ENCODE results near the gene NR1H2. TPM values are rescaled to one million over a fixed set of nuclear protein-coding genes. Genes with fewer than 3 reads are reported as not detected.

Gene NR1H2
- total and polyA plus RNA-seq, 2 experiments from 2014 or later: 41.4 to 55.9 TPM

DNA sequence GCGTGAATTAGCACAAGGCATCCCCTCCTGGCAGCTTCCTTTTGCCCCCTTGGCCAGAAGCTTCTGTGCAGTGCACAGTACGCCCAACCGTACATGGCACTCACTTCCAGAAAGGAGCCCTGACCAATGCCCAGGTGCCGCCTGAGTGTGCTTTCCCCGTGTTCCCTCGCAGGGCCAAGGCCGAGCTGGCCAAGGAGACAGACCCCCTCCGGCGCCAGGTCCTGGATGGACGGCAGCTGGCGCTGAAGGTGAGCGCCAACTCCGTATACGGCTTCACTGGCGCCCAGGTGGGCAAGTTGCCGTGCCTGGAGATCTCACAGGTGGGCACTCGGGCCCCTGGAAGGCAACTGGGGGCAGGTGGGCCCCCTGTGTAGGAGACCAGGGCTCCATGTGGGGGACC lies 33.1 kb downstream of the NR1H2 start:
- H3K27me3 ChIP-seq: no peaks in the 10 kb centered on the region
- H3K27ac ChIP-seq: no peak overlapping the region
- DNase-seq (ENCODE audit: low spot score): no peak
- no peak overlapping the region for H2AFZ ChIP-seq
- no peaks in the 10 kb centered on the region for H4K20me1 ChIP-seq (ENCODE audit: insufficient read depth, poor library complexity, severe bottlenecking)
- H3K4me3 ChIP-seq: no peak overlapping the region
- no peak overlapping the region for H3K4me2 ChIP-seq
- TF ChIP-seq EZH2phosphoT487 (IDR thresholded peaks at IDR 0.05; ENCODE audit: low read depth, severe bottlenecking, unreplicated experiment): no peak
- TF ChIP-seq, protein P1, sequence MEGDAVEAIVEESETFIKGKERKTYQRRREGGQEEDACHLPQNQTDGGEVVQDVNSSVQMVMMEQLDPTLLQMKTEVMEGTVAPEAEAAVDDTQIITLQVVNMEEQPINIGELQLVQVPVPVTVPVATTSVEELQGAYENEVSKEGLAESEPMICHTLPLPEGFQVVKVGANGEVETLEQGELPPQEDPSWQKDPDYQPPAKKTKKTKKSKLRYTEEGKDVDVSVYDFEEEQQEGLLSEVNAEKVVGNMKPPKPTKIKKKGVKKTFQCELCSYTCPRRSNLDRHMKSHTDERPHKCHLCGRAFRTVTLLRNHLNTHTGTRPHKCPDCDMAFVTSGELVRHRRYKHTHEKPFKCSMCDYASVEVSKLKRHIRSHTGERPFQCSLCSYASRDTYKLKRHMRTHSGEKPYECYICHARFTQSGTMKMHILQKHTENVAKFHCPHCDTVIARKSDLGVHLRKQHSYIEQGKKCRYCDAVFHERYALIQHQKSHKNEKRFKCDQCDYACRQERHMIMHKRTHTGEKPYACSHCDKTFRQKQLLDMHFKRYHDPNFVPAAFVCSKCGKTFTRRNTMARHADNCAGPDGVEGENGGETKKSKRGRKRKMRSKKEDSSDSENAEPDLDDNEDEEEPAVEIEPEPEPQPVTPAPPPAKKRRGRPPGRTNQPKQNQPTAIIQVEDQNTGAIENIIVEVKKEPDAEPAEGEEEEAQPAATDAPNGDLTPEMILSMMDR (IDR thresholded peaks at IDR 0.05; ENCODE audit: poor library complexity): no peak
- no peak for TF ChIP-seq EZH2 (IDR thresholded peaks at IDR 0.05; ENCODE audit: borderline replicate concordance)
- no peaks in the 10 kb centered on the region for H3K9me3 ChIP-seq (ENCODE audit: low read depth)
- no peaks in the 10 kb centered on the region for H3K36me3 ChIP-seq (replicated peaks; ENCODE audit: insufficient read depth, low read depth)
- no peaks in the 10 kb centered on the region for H3K4me1 ChIP-seq (ENCODE audit: insufficient read depth)
- H3K79me2 ChIP-seq: no peaks in the 10 kb centered on the region
- WGBS (ENCODE audit: low lambda C conversion rate, missing lambda C conversion rate): 97% methylated on average over 17 of the region's 17 CpGs
- H3K9me2 ChIP-seq (replicated peaks; ENCODE audit: insufficient read depth): no peaks in the 10 kb centered on the region

DNA sequence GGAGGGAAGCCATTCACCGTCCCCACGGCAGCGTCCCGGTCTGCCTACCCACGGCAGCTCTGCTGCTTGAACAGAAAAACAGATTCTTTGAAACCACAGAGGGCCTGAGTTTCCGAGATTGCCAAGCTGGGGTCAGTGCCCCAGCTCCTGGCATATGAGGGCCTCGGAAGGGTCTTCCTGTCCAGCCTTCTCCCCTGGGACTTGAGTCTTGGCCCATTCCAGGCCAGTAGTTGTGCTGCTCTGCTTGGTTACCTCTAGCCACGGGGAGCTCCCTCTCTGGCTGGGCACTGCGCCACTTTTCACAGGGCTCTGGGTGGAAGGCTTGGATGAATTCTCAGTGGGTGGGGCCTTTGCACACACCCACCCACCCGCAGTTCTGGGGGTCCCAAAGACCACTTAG lies 33.9 kb downstream of the NR1H2 start:
- no peaks in the 10 kb centered on the region for H3K4me1 ChIP-seq (ENCODE audit: insufficient read depth)
- no peaks in the 10 kb centered on the region for H3K9me3 ChIP-seq (ENCODE audit: low read depth)
- no peaks in the 10 kb centered on the region for H3K79me2 ChIP-seq
- no peak overlapping the region for H3K4me2 ChIP-seq
- no peak for TF ChIP-seq EZH2 (IDR thresholded peaks at IDR 0.05; ENCODE audit: borderline replicate concordance)
- TF ChIP-seq, protein P1 (IDR thresholded peaks at IDR 0.05; ENCODE audit: poor library complexity): no peak
- TF ChIP-seq EZH2phosphoT487 (IDR thresholded peaks at IDR 0.05; ENCODE audit: low read depth, severe bottlenecking, unreplicated experiment): no peak
- no peak for DNase-seq (ENCODE audit: low spot score)
- H3K4me3 ChIP-seq: no peak overlapping the region
- H2AFZ ChIP-seq: no peak overlapping the region
- WGBS (ENCODE audit: low lambda C conversion rate, missing lambda C conversion rate): 94% methylated on average over 10 of the region's 10 CpGs
- H3K9me2 ChIP-seq (replicated peaks; ENCODE audit: insufficient read depth): no peaks in the 10 kb centered on the region
- no peaks in the 10 kb centered on the region for H3K27me3 ChIP-seq
- H3K27ac ChIP-seq: peak overlapping the region; percentile 20
- H4K20me1 ChIP-seq (ENCODE audit: insufficient read depth, poor library complexity, severe bottlenecking): no peaks in the 10 kb centered on the region
- H3K36me3 ChIP-seq (replicated peaks; ENCODE audit: insufficient read depth, low read depth): no peaks in the 10 kb centered on the region

DNA sequence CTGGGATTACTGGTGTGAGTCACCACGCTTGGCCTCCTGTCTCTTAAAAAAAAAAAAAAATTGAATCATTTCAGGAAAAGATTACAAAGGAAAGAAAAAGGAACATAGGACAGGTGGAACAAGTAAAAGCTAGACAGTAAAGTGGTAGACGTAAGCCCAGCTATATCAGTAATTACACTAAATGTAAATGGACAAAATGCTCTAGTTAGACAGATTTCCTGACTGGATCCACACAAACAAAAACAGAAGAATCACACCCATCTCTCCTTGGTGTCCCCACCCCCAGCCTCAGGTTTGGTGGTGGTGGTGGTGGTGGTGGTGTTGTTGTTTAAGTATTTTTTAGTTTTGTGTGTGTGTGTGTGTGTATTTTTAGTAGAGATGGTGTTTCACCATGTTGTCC lies 36.2 kb downstream of the NR1H2 start:
- no peak overlapping the region for H3K27ac ChIP-seq
- no peaks in the 10 kb centered on the region for H3K27me3 ChIP-seq
- H3K9me2 ChIP-seq (replicated peaks; ENCODE audit: insufficient read depth): no peaks in the 10 kb centered on the region
- no peaks in the 10 kb centered on the region for H4K20me1 ChIP-seq (ENCODE audit: insufficient read depth, poor library complexity, severe bottlenecking)
- H3K79me2 ChIP-seq: no peaks in the 10 kb centered on the region
- TF ChIP-seq EZH2 (IDR thresholded peaks at IDR 0.05; ENCODE audit: borderline replicate concordance) (no peak), EZH2phosphoT487 (IDR thresholded peaks at IDR 0.05; ENCODE audit: low read depth, severe bottlenecking, unreplicated experiment) (no peak)
- TF ChIP-seq, protein P1 (IDR thresholded peaks at IDR 0.05; ENCODE audit: poor library complexity): no peak
- no peaks in the 10 kb centered on the region for H3K36me3 ChIP-seq (replicated peaks; ENCODE audit: insufficient read depth, low read depth)
- H3K4me2 ChIP-seq: no peak overlapping the region
- DNase-seq (ENCODE audit: low spot score): no peak
- H3K4me3 ChIP-seq: no peak overlapping the region
- no peaks in the 10 kb centered on the region for H3K9me3 ChIP-seq (ENCODE audit: low read depth)
- 92% methylated on average over 2 of the region's 2 CpGs for WGBS (ENCODE audit: low lambda C conversion rate, missing lambda C conversion rate)
- H2AFZ ChIP-seq: no peak overlapping the region
- no peaks in the 10 kb centered on the region for H3K4me1 ChIP-seq (ENCODE audit: insufficient read depth)

DNA sequence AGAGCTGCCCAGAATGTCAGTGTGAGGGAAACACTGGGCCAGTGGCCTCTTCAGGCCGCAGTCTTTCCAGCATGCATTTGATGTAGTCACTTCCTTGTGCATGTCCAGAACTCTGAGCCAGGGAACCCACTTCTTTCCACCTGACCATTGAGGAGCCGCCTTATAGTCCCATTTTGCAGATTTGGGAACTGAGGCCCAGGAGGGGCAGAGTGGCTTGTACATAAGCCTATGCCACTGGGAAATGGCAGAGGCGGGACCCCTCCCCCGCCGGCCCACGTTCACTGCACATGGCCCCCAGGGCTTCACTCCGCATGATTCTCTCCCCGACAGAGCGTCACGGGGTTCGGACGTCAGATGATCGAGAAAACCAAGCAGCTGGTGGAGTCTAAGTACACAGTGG lies 36.8 kb downstream of the NR1H2 start:
- H3K4me1 ChIP-seq (ENCODE audit: insufficient read depth): no peaks in the 10 kb centered on the region
- no peak overlapping the region for H2AFZ ChIP-seq
- H3K4me2 ChIP-seq: no peak overlapping the region
- no peaks in the 10 kb centered on the region for H3K9me3 ChIP-seq (ENCODE audit: low read depth)
- 93% methylated on average over 13 of the region's 13 CpGs for WGBS (ENCODE audit: low lambda C conversion rate, missing lambda C conversion rate)
- H3K27ac ChIP-seq: no peak overlapping the region
- TF ChIP-seq EZH2 (IDR thresholded peaks at IDR 0.05; ENCODE audit: borderline replicate concordance): no peak
- TF ChIP-seq EZH2phosphoT487 (IDR thresholded peaks at IDR 0.05; ENCODE audit: low read depth, severe bottlenecking, unreplicated experiment): no peak
- TF ChIP-seq, protein P1 (IDR thresholded peaks at IDR 0.05; ENCODE audit: poor library complexity): no peak
- H3K27me3 ChIP-seq: peaks cover 2% of the 10 kb centered on the region
- peak; percentile 7 for DNase-seq (ENCODE audit: low spot score)
- no peaks in the 10 kb centered on the region for H4K20me1 ChIP-seq (ENCODE audit: insufficient read depth, poor library complexity, severe bottlenecking)
- no peaks in the 10 kb centered on the region for H3K36me3 ChIP-seq (replicated peaks; ENCODE audit: insufficient read depth, low read depth)
- no peaks in the 10 kb centered on the region for H3K79me2 ChIP-seq
- no peak overlapping the region for H3K4me3 ChIP-seq
- H3K9me2 ChIP-seq (replicated peaks; ENCODE audit: insufficient read depth): no peaks in the 10 kb centered on the region
